OCI-M1 (cell line): Measurements from ENCODE around the gene ZNF71.

Experiments
- DNase-seq: peaks from one replicate; lab custom pipeline; 2025; lab: John Stamatoyannopoulos, UW

Gene ZNF71

GRCh38 chr19:56594783-56595547, at the start of gene ZNF71:
Gene ZNF71 (plus strand): TSS chr19:56595302. CDS start chr19:56601559, 6,257 bp downstream.
- peak; percentile 96 for DNase-seq

DNA sequence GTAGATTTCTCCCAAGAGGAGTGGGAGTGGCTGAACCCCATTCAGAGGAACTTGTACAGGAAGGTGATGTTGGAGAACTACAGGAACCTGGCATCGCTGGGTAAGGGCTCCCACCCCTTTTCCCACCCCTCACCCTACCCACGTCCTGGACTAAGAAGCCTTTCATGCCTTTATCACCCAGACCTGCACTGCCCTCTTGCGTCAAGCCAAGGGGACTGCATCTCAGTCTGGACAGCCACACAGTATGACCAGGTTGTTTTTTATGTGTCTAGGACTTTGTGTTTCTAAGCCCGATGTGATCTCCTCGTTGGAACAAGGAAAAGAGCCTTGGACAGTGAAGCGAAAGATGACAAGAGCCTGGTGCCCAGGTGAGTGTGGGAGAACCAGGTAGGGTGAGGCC, 47.6 kb upstream of the ZNF71 start:
- DNase-seq, result no peak

- no peak for DNase-seq
Observed at GRCh38 chr19:56554272-56554869, 40.7 kb upstream of the ZNF71 start.

DNA sequence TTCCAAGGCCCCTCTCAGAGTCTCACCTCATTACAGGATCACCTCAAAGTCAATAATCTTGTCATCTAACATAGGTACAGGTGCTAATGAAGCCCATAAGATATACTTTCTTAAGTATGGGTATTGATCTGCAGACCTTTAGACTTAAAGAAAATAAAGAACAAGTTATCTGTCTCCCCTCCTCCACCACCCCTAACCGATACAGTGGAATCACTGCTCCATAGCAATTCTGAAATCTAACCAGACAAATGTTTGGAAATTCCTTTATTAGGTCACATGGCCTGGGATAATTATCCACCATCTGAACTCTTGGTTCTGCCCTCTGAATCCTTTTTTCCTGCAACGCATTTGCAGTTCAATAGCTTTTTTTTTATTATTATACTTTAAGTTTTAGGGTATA, 32.3 kb upstream of the ZNF71 start:
- DNase-seq, result no peak

DNA sequence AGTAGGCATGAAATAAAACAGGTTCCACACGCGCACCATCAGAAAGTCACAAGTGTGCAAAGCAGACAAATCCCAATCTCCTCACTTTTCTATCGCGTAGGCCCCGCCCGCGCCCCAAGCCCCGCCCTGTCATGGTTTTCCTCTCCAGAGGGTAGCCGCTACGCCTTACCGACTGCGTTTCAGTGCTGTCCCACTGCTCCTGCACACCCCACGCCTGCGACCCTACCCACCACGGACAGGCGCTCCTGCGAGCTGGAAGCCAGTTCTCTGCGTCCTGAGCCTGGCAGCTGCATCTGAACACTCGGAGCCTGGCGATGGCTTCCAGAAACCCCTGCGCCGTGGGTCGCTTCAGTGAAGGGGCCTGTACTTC, 28.2 kb upstream of the ZNF71 start:
- peak; percentile 80 for DNase-seq

DNA sequence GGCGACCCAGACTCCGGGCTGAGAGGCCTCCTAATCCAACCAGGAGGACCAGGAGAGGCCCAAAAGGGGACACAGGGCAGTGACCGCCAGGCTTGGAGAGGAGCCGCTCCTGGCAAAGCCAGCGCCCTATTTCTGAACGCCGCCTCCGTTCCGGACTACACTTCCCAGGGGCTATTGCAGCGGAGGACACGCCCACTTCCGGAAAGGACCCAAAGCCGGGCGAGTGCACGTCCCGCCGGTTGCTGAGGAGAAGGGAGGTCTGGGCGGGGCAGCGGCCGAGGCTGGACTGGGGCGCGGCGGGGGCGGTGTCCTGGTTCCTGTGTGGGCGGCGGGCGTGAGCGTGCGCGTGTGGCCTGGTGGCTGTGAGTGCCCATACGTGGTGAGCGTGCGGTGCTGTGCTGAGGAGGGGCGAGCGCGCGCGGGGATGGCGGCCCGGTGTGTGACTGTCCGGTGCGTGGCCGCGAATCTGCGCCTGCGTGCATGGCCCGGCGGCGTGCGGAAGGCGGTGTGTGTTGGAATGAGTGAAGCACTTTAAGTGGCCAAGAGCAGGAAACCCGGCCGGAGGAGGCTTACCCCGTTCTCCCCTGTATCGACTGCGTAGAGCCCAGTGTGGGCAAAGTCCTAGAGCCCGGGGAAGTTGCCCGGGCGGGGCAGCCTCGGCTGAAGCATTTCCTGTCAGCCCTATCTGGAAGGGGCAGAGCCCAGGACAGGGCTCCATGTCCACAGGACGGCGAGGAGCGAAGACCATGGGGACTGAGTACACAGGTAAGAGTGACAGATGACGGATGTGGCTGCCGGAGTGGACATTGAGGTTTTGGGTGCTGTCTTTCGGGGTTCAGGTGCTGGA, 27.6 kb upstream of the ZNF71 start, which contains the start of gene ZNF470:
ZNF470 (plus strand) TSS at position 195 of the 847 bp plus-strand sequence. CDS start 2,844 bp downstream, outside the sequence.
- peak; percentile 97 for DNase-seq

- DNase-seq, result no peak
Observed at GRCh38 chr19:56572589-56572988, 22.5 kb upstream of the ZNF71 start.

- no peak for DNase-seq
Observed at GRCh38 chr19:56573914-56574313, 21.2 kb upstream of the ZNF71 start.

GRCh38 chr19:56577719-56578602, 17.1 kb upstream of the ZNF71 start:
- DNase-seq, result no peak

DNA sequence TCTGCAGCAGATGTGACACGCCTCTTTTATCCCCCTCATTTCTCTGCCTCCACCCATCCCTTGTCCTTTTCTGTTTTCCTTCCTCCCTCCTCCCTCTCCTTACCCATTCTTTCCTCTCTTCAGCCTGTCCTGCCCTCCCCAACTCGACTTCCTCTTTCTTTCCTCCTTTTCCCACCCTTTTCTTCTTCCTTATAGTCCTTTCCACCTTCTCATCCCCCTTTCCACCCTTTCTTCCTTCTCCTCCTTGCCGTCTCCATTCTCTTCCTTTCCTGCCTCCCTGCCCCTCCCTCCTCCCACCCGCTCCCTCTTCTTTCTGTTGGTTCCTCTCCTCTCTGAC, 688 bp upstream of the ZNF71 start:
- DNase-seq, result no peak

- no peak for DNase-seq
Observed at GRCh38 chr19:56595548-56595899, 422 bp downstream of the ZNF71 start.

DNA sequence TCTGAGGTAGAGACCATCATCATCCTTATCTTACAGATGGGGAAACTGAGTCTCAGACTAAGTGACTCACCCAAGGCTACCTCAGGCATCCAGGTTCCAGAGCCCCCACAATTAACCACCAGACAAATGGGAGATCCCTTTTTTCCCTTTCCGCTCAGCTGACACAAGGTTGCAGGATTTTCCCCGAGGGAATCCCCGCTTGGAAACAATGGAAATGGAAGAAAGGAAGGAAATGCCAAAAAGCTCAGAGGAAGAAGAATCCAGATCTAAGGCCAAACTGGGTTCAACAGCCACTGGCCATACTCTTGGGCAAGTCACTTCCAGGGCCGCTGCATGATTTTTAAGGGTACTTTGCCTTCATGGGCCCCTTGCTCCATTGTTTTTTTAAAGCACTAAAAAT, 1.6 kb downstream of the ZNF71 start:
- DNase-seq, result no peak

DNA sequence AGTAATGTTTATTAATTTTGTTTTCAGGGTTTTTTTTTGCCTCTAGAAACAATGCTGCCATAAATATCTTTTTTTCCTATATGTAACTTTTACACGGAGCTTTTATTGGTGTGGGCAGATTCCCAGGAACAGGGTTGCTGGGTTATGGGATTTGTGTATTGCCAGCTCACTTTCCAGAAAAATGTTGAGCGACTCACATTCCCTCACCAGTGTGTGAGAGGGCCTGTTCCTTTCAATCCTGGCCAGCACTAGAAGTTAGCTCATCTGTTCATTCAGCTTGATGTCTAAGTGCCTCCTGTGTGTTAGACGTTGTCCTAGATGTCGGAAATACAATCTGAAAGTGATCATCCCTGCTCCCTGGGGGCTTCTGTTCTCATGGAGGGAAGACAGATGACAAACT, 2.6 kb downstream of the ZNF71 start:
- no peak for DNase-seq

GRCh38 chr19:56601375-56601774, 6.3 kb downstream of the ZNF71 start:
- DNase-seq, result no peak

DNA sequence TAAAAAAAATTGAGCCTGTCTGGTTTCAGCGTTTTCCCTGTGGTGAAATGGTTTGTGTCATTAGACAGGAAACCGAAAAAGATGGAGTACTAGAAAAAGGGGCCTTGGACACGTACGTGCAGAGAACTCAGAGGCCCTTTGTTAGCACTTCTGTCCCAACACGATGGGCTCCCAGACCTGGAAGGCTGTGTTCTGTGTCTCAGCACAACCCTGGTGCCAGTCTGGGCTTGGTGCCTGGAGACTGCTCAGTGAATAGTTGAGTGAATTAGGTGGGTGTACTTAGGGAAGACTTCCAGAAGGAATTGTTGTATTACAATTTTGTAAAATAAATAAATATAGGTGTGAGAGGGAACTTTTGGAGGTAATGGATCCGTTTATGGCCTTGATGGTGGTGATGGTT, 8.7 kb downstream of the ZNF71 start:
- DNase-seq, result no peak

DNA sequence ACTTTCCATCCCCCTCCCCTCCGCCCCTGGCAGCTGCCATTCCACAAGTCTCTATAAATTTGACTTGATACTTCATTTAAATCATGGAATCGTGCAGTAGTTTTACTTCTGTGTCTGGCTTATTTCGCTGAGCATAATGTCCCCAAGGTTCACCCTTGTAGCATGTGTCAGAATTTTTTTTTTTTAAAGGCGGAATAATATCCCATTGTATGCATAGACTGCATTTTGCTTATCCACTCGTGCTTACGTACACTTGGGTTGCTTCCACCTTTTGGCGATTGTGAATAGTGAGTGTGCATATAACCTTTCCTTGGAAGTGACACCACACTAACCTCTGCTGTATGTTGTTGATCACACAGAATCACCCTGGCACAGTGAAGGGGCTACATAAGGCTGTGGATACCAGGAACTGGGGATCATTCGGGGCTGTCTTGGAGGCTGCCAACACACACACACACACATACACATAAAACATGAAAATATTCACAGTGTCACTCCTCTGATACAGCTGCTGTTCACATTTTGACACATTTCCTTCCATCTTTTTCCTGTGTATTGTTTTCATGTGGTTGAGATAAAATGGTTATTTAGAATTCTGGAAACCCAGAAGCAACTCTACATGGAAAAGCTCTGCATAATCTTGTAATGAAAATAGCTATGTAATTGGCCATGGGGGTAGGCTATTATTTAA, 13.3 kb downstream of the ZNF71 start:
- DNase-seq, result no peak

GRCh38 chr19:56611288-56611687, 16.2 kb downstream of the ZNF71 start:
- no peak for DNase-seq

DNA sequence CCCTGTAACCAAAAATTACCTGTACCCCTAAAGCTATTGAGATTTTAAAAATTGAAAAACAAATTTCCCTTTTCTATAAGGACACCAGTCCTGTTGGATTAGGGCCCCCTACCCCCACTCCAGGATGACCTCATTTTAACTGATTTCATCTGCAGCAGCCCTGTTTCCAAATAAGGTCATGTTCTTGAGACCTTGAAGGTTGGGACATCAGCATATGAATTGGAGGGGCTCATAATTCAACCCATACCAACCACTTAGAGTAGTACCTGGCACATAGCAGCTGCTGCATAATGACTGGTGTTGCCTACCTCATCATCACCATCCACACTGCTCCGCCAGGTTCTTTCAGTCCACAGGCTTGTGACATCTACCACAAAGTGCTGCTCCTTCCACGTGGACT, 17.6 kb downstream of the ZNF71 start:
- no peak for DNase-seq

DNA sequence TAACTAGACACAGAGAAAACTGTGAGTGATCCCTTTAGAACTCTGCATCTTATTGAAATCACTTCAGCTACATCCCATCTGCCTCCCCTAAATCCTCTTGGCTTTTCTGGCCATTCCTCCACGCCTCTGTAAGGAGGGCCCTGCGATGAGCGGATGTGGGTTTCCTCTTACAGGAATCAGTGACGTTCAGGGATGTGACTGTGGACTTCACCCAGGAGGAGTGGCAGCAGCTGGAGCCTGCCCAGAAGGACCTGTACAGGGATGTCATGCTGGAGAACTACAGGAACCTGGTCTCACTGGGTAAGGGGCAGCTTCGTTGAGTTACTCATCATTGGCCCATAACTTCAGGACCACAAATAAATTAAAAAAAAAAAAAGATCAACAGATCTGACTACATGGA, 18.5 kb downstream of the ZNF71 start:
- no peak for DNase-seq

DNA sequence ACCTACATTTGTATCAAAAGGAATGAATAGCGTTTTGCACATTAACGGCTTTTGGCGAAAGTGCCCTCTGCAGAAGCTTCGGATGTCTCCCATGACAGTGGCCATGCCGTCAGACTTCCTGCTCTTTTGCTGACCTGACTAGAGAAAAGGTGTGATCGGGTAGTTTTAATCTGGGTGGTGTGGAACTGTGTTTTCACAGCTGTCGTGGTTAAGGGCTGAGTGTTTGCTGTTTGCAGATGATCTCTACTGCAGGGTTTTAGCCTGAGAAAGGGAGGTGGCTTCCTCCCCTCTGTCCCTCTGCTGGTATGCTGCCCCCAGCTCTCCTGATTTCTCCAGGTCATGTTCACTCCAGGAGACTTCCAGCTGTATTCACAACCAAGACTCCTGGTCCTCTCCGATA, 22.4 kb downstream of the ZNF71 start:
- no peak for DNase-seq

- no peak for DNase-seq
Observed at GRCh38 chr19:56619121-56619520, 24.0 kb downstream of the ZNF71 start.
